Pancreas (tissue), 10 donors: ENCODE results near the gene CPM. TPM values are rescaled to one million over a fixed set of nuclear protein-coding genes. Genes with fewer than 3 reads are reported as not detected.

ENCODE experiments used
- ATAC-seq, 4 donors: fragments of 200-7000 bp; cut with Tn5 transposase; one replicate each; pipeline versions ENCODE4 v1.8.0 to v1.9.1; 2020; ENCODE audit warnings: mild to moderate bottlenecking in 4 of 4, moderate library complexity in 4 of 4
- DNase-seq, 6 donors: peaks; one replicate each; pipeline ENCODE4 v3.0.0-alpha.2; 2020
- FAIRE-seq: peaks from 2 replicates; lab custom pipeline; 2012; peaks lifted over from hg19 to GRCh38; lab: Jason Lieb, UNC
- H3K27ac ChIP-seq, 4 donors: fragments of 200-600 bp; sonication (generic); 1 replicate in 3 of 4; 2 replicates in 1 of 4; pipeline versions ENCODE4 v1.5.0 to v1.8.0; 2020
- H3K27me3 ChIP-seq, 4 donors: fragments of 200-600 bp; one replicate each; pipeline ENCODE4 v1.8.0; 2021
- H3K36me3 ChIP-seq, 3 donors: fragments of 200-600 bp; sonication (generic) in 1 of 3; one replicate each; pipeline versions ENCODE4 v1.5.0 to v1.8.0; 2020 to 2021
- H3K4me1 ChIP-seq, 3 donors: fragments of 200-600 bp; one replicate each; pipeline ENCODE4 v1.8.0; 2021
- H3K4me3 ChIP-seq, 4 donors: fragments of 200-600 bp; sonication (generic) in 2 of 4; one replicate each; pipeline versions ENCODE4 v1.5.0 to v1.8.0; 2020 to 2021
- H3K9me3 ChIP-seq, 4 donors: fragments of 200-600 bp; one replicate each; pipeline ENCODE4 v1.8.0; 2021
- CTCF ChIP-seq, 4 donors: fragments of 200-600 bp; sonication (generic) in 3 of 4; IDR thresholded peaks; one replicate each; pipeline versions ENCODE4 v1.5.0 to v1.8.0; 2021; ENCODE audit warnings: antibody characterized with exemption in 4 of 4
- WGBS, 2 donors: extraction: QIAGEN DNeasy Blood & Tissue Kit; methylation state at CpG; one replicate each; pipeline ENCODE4 v1.1.7; 2013; 5-methylcytosine and 5-hydroxymethylcytosine counted together
- intact Hi-C, 3 donors: fragments of 100-400 bp; cut with DNase I; formaldehyde crosslinking; loops; one replicate each; pipeline versions ENCODE4 v1.11.1 to v1.14.2; 2022
- polyA plus RNA-seq, 2 donors: library from polyadenylated mRNA; stranded (reverse); fragments of 200-250 nt; gene quantifications; one replicate each; pipeline ENCODE4 v1.2.3, GENCODE V29; 2013
- total RNA-seq, 6 donors: library from RNA; stranded (reverse); fragmentation: NEBNext Ultra II Directional in 4 of 6; extraction: Animal tissue kit (Norgen Biotek cat#: 25700) in 4 of 6; gene quantifications; one replicate each; pipeline versions ENCODE4 v1.2.1 to v1.2.4, GENCODE V29; 2021 to 2023
- donor health status: healthy with polysubstance abuse.
- donor health status: DM: no; HTN: no; CAD: no; lungs with moderate emphysema.
- donor health status: DM: no; HTN: no; CAD: no.
- donor health status: control.
- donor health status: control.
- donor health status: Bipolar disorder and iron deficiency.
- donor health status: DM: yes; HTN: yes; CAD: no.
- donor health status: DM: no; HTN: no; CAD: no.
- donor health status: DM: no; HTN: no; CAD: no.
- donor health status: DM: yes; HTN: yes; CAD: no.

Gene CPM
- total and polyA plus RNA-seq, 8 donors: 4.3 to 49.2 (median 11.1) TPM

- Histone ChIP-seq H3K36me3 (no peaks in the 10 kb centered on the region), H3K27me3 (no peaks in the 10 kb centered on the region), H3K9me3 (no peaks in the 10 kb centered on the region), H3K4me3 (no peak overlapping the region), H3K27ac (no peak overlapping the region), H3K4me1 (no peaks in the 10 kb centered on the region)
- 54 to 65% methylated on average over 2 of the region's 2 CpGs for WGBS, 2 donors
- intact Hi-C loops: no loop called here
- ATAC-seq (peak in 2 of 4 donors; percentile 43 to 58), FAIRE-seq (no peak), DNase-seq (no peak)
- TF ChIP-seq CTCF (IDR thresholded peaks at IDR 0.05): no peak
These were observed 21.7 kb downstream of the CPM start for GRCh38 chr12:68911197-68911718.

- FAIRE-seq (no peak), ATAC-seq (no peak), DNase-seq (no peak)
- Histone ChIP-seq H3K27ac (no peak overlapping the region), H3K36me3 (no peaks in the 10 kb centered on the region), H3K4me3 (no peak overlapping the region), H3K27me3 (no peaks in the 10 kb centered on the region), H3K9me3 (no peaks in the 10 kb centered on the region), H3K4me1 (no peaks in the 10 kb centered on the region)
- WGBS, 2 donors: 81 to 84% methylated on average over 2 of the region's 2 CpGs
- TF ChIP-seq CTCF (IDR thresholded peaks at IDR 0.05): no peak
- intact Hi-C loops: no loop called here
These were observed 22.8 kb downstream of the CPM start for GRCh38 chr12:68910128-68910527.

GRCh38 chr12:68908076-68908475, 24.9 kb downstream of the CPM start:
- intact Hi-C loops: no loop called here
- ATAC-seq: no peak
- no peak for DNase-seq
- FAIRE-seq: no peak
- Histone ChIP-seq H3K9me3 (no peaks in the 10 kb centered on the region), H3K27me3 (no peaks in the 10 kb centered on the region), H3K4me3 (no peak overlapping the region), H3K36me3 (no peaks in the 10 kb centered on the region), H3K27ac (no peak overlapping the region), H3K4me1 (peaks cover under 1 to 9% (median 4%) of the 10 kb centered on the region in 3 donors)
- 97% methylated on average over 4 of the region's 4 CpGs for WGBS, 2 donors
- TF ChIP-seq CTCF (IDR thresholded peaks at IDR 0.05): no peak

GRCh38 chr12:68905733-68906132, 27.2 kb downstream of the CPM start:
- Histone ChIP-seq H3K9me3 (no peaks in the 10 kb centered on the region), H3K27me3 (no peaks in the 10 kb centered on the region), H3K4me1 (peaks cover 4 to 13% (median 13%) of the 10 kb centered on the region in 3 donors), H3K27ac (no peak overlapping the region), H3K4me3 (no peak overlapping the region), H3K36me3 (no peaks in the 10 kb centered on the region)
- FAIRE-seq (no peak), ATAC-seq (no peak), DNase-seq (no peak)
- WGBS, 2 donors: 94 to 96% methylated on average over 4 of the region's 4 CpGs
- TF ChIP-seq CTCF (IDR thresholded peaks at IDR 0.05): no peak
- intact Hi-C loops: no loop called here

- ATAC-seq (no peak), FAIRE-seq (no peak), DNase-seq (no peak)
- no peak for TF ChIP-seq CTCF (IDR thresholded peaks at IDR 0.05)
- WGBS, 2 donors: 68 to 98% methylated on average over 4 of the region's 4 CpGs
- intact Hi-C loops: no loop called here
- H3K4me3 ChIP-seq: no peak overlapping the region
- H3K36me3 ChIP-seq: no peaks in the 10 kb centered on the region
- H3K27me3 ChIP-seq: no peaks in the 10 kb centered on the region
- H3K4me1 ChIP-seq: peaks cover 10 to 19% (median 16%) of the 10 kb centered on the region in 3 donors
- no peak overlapping the region for H3K27ac ChIP-seq
- H3K9me3 ChIP-seq: no peaks in the 10 kb centered on the region
These were observed 28.5 kb downstream of the CPM start for GRCh38 chr12:68904351-68904962.
